Trophoblast cell (in vitro differentiated cells and primary cell): Measurements from ENCODE around the gene QSOX2. TPM values are rescaled to one million over a fixed set of nuclear protein-coding genes. Genes with fewer than 3 reads are reported as not detected.

ENCODE experiments used
- DNase-seq, 2 donors: peaks; one replicate each; pipeline ENCODE4 v3.0.0-alpha.2; 2016
- H2AFZ ChIP-seq: 2 replicates; pipeline ENCODE4 v1.6.1; 2013; ENCODE audit warnings: low read length, moderate library complexity, mild to moderate bottlenecking; ENCODE audit not compliant: insufficient read depth, poor library complexity
- H2AK5ac ChIP-seq: 2 replicates; pipeline ENCODE4 v1.6.1; 2013; ENCODE audit warnings: mild to moderate bottlenecking, low read length
- H2BK120ac ChIP-seq: 2 replicates; pipeline ENCODE4 v1.6.1; 2013; ENCODE audit warnings: low read length, mild to moderate bottlenecking, moderate library complexity; ENCODE audit not compliant: insufficient read depth, poor library complexity
- H2BK12ac ChIP-seq: 2 replicates; pipeline ENCODE4 v1.6.1; 2013; ENCODE audit warnings: mild to moderate bottlenecking, low read length, moderate library complexity
- H2BK5ac ChIP-seq: 2 replicates; pipeline ENCODE4 v1.6.1; 2013; ENCODE audit warnings: low read length, low read depth, moderate library complexity, mild to moderate bottlenecking; ENCODE audit not compliant: poor library complexity
- H3K14ac ChIP-seq: 2 replicates; pipeline ENCODE4 v1.6.1; 2013; ENCODE audit warnings: mild to moderate bottlenecking, low read length
- H3K18ac ChIP-seq: 2 replicates; pipeline ENCODE4 v1.6.1; 2013; ENCODE audit warnings: mild to moderate bottlenecking, low read length
- H3K23ac ChIP-seq: 2 replicates; pipeline ENCODE4 v1.6.1; 2013; ENCODE audit warnings: low read length
- H3K27ac ChIP-seq: 2 replicates; pipeline ENCODE4 v1.5.1; 2013; ENCODE audit warnings: low read depth, mild to moderate bottlenecking, inconsistent platforms, low read length, moderate library complexity
- H3K27me3 ChIP-seq: 2 replicates; pipeline ENCODE4 v1.6.1; 2013; ENCODE audit warnings: inconsistent platforms, mild to moderate bottlenecking, low read length, moderate library complexity; ENCODE audit not compliant: insufficient read depth
- H3K36me3 ChIP-seq, 2 experiments: 1 replicate in 1 of 2; 2 replicates in 1 of 2; pipeline ENCODE4 v1.6.1; 2013; ENCODE audit warnings: low read length in 2 of 2, mild to moderate bottlenecking in 2 of 2, moderate library complexity in 1 of 2; ENCODE audit not compliant: insufficient read depth in 2 of 2, control insufficient read depth in 1 of 2
- H3K4ac ChIP-seq: 2 replicates; pipeline ENCODE4 v1.6.1; 2013; ENCODE audit warnings: low read depth, mild to moderate bottlenecking, low read length, moderate library complexity
- H3K4me1 ChIP-seq, 2 experiments: 1 replicate in 1 of 2; 2 replicates in 1 of 2; pipeline ENCODE4 v1.6.1; 2013; ENCODE audit warnings: low read length in 2 of 2, mild to moderate bottlenecking in 2 of 2, moderate library complexity in 1 of 2; ENCODE audit not compliant: insufficient read depth in 2 of 2, control insufficient read depth in 1 of 2
- H3K4me2 ChIP-seq: 2 replicates; pipeline ENCODE4 v1.6.1; 2013; ENCODE audit warnings: inconsistent platforms, mild to moderate bottlenecking, low read length, moderate library complexity
- H3K4me3 ChIP-seq: 2 replicates; pipeline ENCODE4 v1.5.1; 2013; ENCODE audit warnings: mild to moderate bottlenecking, low read depth, low read length, inconsistent platforms
- H3K79me1 ChIP-seq: one replicate; pipeline ENCODE4 v1.6.1; 2013; ENCODE audit warnings: low read length
- H3K79me2 ChIP-seq: 2 replicates; pipeline ENCODE4 v1.6.1; 2013; ENCODE audit warnings: low read length, mild to moderate bottlenecking; ENCODE audit not compliant: control insufficient read depth, insufficient read depth, poor library complexity
- H3K9ac ChIP-seq: 2 replicates; pipeline ENCODE4 v1.6.1; 2013; ENCODE audit warnings: mild to moderate bottlenecking, low read length
- H3K9me3 ChIP-seq: 2 replicates; pipeline ENCODE4 v1.6.1; 2013; ENCODE audit warnings: low read depth, mild to moderate bottlenecking, control low read depth, inconsistent platforms, low read length; ENCODE audit not compliant: insufficient read depth
- H4K12ac ChIP-seq: 2 replicates; pipeline ENCODE4 v1.6.1; 2013; ENCODE audit warnings: low read depth, mild to moderate bottlenecking, low read length, moderate library complexity
- H4K8ac ChIP-seq: 2 replicates; pipeline ENCODE4 v1.6.1; 2013; ENCODE audit warnings: low read depth, mild to moderate bottlenecking, low read length, moderate library complexity
- H4K91ac ChIP-seq: one replicate; pipeline ENCODE4 v1.6.1; 2013; ENCODE audit warnings: low read depth, mild to moderate bottlenecking, low read length, moderate library complexity
- WGBS: extraction: QIAGEN DNeasy Blood & Tissue Kit; methylation state at CpG from one replicate; pipeline ENCODE4 v1.1.7; 2013; ENCODE audit warnings: missing lambda C conversion rate; ENCODE audit not compliant: insufficient read length, insufficient coverage; ENCODE audit errors: extremely low coverage; 5-methylcytosine and 5-hydroxymethylcytosine counted together
- polyA plus RNA-seq: library from polyadenylated mRNA; stranded (reverse); fragments of 200-250 nt; gene quantifications from 2 replicates; pipeline ENCODE4 v1.2.3, GENCODE V29; 2013

The QSOX2 gene
- polyA plus RNA-seq = 3.9 and 4.3 TPM in 2 replicates

DNA sequence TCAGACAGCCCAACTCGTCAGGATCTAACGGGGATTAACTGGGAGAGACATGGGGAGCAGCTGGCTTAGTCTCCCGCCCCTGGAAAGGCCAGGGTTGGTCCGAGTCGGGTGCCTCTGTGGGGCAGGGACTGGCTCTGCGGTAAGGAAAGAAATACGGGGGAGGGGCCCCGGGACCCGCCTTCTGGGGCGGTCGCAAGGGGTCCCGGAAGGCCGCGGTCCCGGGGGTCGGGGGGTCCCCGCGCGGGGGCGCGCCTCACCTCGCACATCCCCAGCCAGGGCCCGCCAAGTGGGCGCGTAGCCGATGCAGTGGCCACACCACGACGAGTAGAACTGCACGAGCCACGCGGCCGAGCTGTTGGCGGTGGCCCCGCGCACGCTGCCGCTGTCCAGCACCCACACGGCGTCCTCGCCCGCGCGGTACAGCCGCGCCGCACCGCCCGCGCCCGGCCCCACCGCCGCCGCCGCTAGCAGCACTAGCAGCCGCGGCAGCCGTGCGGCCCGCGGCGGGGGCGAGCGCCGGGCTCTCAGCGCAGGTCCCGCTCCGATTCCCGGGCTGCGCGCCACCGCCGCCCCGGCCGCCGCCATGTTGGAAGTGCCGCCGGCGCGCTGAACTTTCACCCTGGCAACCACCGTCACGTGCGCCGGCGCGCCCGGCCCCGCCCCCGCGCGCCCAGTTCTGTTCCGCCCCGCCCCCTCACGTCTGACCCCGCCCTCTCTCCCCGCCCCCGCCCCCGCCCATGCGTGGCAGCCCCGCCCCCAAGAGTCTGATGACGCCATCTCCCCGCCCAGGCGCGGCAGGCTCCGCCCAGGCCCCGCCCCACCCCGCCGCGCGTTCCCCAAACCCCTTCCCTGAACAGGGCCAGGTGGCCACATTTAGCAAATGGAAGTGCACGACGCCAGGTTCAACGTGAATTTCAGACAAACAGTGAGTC lies at the start of gene QSOX2:
TSS of gene QSOX2 (minus strand) at position 594 of the 932 bp plus-strand sequence. CDS start at position 585, 9 bp downstream.
- Histone ChIP-seq H3K79me2 (no peaks in the 10 kb centered on the region), H2AFZ (peak within 1 kb of the TSS; percentile 66), H3K4ac (no peak within 1 kb of the TSS), H3K4me1 (peaks cover 9 to 12% of the 10 kb centered on the region in 2 experiments), H3K27ac (no peak within 1 kb of the TSS), H3K9me3 (no peaks in the 10 kb centered on the region), H3K27me3 (no peaks in the 10 kb centered on the region), H3K79me1 (no peaks in the 10 kb centered on the region), H4K12ac (no peak within 1 kb of the TSS), H4K91ac (peak within 1 kb of the TSS; percentile 26), H3K36me3 (no peaks in the 10 kb centered on the region), H3K14ac (no peak within 1 kb of the TSS), H3K4me2 (peak within 1 kb of the TSS; percentile 81), H4K8ac (peak within 1 kb of the TSS; percentile 70), H3K9ac (peak within 1 kb of the TSS; percentile 64), H2BK12ac (no peak within 1 kb of the TSS), H2BK5ac (no peak within 1 kb of the TSS), H2BK120ac (no peak within 1 kb of the TSS), H2AK5ac (no peak within 1 kb of the TSS), H3K23ac (no peak within 1 kb of the TSS), H3K4me3 (peak within 1 kb of the TSS; percentile 93), H3K18ac (no peak within 1 kb of the TSS)
- no CpG with 5 or more reads among the region's 112 CpGs for WGBS
- DNase-seq = peak; percentile 50 to 75

DNA sequence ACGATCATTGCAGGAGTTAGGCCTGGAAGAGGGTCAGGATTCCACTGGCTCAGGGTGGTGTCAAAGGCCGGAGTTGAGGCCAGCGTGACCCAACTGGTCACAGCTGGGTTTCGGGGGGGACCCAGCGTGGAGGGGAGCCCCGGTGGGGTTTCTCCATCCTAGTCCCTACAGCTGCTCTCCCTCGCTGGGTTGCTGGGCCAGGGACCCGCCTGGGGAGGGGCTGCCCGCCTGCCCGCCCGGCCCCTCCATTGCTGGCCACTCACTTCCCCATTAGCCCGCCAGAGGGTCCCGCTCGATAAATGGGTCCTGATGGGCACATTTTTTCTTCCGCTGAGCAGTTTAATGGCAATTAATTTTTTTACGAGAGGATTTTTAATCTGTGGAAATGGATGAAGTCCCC lies 49.4 kb upstream of the QSOX2 start:
- H3K18ac ChIP-seq = no peak overlapping the region
- no peaks in the 10 kb centered on the region for H3K79me2 ChIP-seq
- WGBS = no CpG with 5 or more reads among the region's 16 CpGs
- no peak overlapping the region for H2BK120ac ChIP-seq
- H3K79me1 ChIP-seq = no peaks in the 10 kb centered on the region
- no peak overlapping the region for H3K27ac ChIP-seq
- H3K4me3 ChIP-seq = no peak overlapping the region
- no peak overlapping the region for H3K4ac ChIP-seq
- DNase-seq = no peak
- H3K9ac ChIP-seq = no peak overlapping the region
- H2BK5ac ChIP-seq = no peak overlapping the region
- no peaks in the 10 kb centered on the region for H3K36me3 ChIP-seq
- no peaks in the 10 kb centered on the region for H3K4me1 ChIP-seq
- no peak overlapping the region for H3K14ac ChIP-seq
- H2AK5ac ChIP-seq = no peak overlapping the region
- no peak overlapping the region for H4K12ac ChIP-seq
- H3K9me3 ChIP-seq = peaks cover 18% of the 10 kb centered on the region
- no peak overlapping the region for H4K91ac ChIP-seq
- H2BK12ac ChIP-seq = no peak overlapping the region
- no peaks in the 10 kb centered on the region for H3K27me3 ChIP-seq
- no peak overlapping the region for H3K23ac ChIP-seq
- no peak overlapping the region for H4K8ac ChIP-seq
- H3K4me2 ChIP-seq = no peak overlapping the region
- no peak overlapping the region for H2AFZ ChIP-seq

DNA sequence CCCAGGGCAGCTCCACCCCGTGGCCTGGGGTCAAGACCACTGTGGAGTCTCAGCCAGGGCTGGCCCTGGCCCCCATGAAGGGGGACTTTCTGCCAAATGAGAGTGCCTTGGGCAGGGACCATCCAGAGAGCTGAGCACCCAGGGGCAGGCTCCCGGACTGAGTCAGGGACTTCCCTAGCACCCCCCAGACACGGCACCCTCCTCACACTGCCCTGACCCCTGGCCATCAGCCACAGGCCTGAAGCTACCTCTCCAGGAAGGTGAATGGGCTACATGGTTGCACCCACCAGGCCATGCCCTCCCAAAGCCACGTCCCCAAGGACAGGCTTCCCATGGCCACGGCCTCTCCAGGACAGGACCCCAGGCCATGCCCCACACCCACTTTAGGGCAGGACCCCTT lies 48.8 kb upstream of the QSOX2 start:
- no peak overlapping the region for H3K9ac ChIP-seq
- no peak overlapping the region for H3K14ac ChIP-seq
- H4K8ac ChIP-seq = no peak overlapping the region
- no peaks in the 10 kb centered on the region for H3K27me3 ChIP-seq
- DNase-seq = no peak
- H2AK5ac ChIP-seq = no peak overlapping the region
- peak overlapping the region; percentile 10 for H3K4me3 ChIP-seq
- no peak overlapping the region for H2BK120ac ChIP-seq
- H4K12ac ChIP-seq = no peak overlapping the region
- H2BK12ac ChIP-seq = no peak overlapping the region
- no peak overlapping the region for H3K23ac ChIP-seq
- H3K18ac ChIP-seq = no peak overlapping the region
- no peaks in the 10 kb centered on the region for H3K36me3 ChIP-seq
- no peak overlapping the region for H3K4ac ChIP-seq
- H3K4me1 ChIP-seq = no peaks in the 10 kb centered on the region
- no peak overlapping the region for H2AFZ ChIP-seq
- no peaks in the 10 kb centered on the region for H3K79me1 ChIP-seq
- H3K79me2 ChIP-seq = no peaks in the 10 kb centered on the region
- H3K9me3 ChIP-seq = peaks cover 18% of the 10 kb centered on the region
- no CpG with 5 or more reads among the region's 5 CpGs for WGBS
- no peak overlapping the region for H4K91ac ChIP-seq
- H3K27ac ChIP-seq = no peak overlapping the region
- no peak overlapping the region for H2BK5ac ChIP-seq
- H3K4me2 ChIP-seq = no peak overlapping the region

DNA sequence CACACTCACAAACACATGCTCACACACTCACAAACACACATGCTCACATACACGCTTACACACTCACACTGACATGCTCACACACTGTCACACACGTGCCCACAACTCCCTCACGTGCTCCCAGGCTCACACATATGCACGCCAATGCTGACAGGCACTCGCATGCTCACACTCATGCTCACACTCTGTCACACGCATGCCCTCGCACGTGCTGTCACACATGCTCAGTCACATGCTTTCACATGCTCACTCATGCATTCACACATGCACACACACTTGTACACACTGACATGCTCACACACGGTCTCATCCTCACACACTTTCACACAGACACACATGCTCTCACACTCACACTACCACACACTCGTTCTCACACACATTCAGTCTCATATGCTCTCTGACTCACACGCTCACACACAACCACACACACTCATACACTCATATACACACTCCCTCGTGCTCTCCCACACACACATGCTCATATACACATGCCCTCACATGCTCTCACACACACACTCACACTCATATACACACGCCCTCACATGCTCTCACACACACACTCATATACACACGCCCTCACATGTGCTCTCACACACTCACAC lies 48.0 kb upstream of the QSOX2 start:
- no peaks in the 10 kb centered on the region for H3K27me3 ChIP-seq
- H2BK12ac ChIP-seq = no peak overlapping the region
- H3K4me2 ChIP-seq = no peak overlapping the region
- no peak for DNase-seq
- no peaks in the 10 kb centered on the region for H3K79me1 ChIP-seq
- peak overlapping the region; percentile 15 for H3K23ac ChIP-seq
- no peak overlapping the region for H3K4ac ChIP-seq
- H4K8ac ChIP-seq = no peak overlapping the region
- no peak overlapping the region for H3K9ac ChIP-seq
- no peak overlapping the region for H2AK5ac ChIP-seq
- no peak overlapping the region for H3K18ac ChIP-seq
- no peak overlapping the region for H4K12ac ChIP-seq
- no peaks in the 10 kb centered on the region for H3K36me3 ChIP-seq
- H3K9me3 ChIP-seq = peaks cover 18% of the 10 kb centered on the region
- no peak overlapping the region for H2BK5ac ChIP-seq
- no peak overlapping the region for H4K91ac ChIP-seq
- no peak overlapping the region for H2BK120ac ChIP-seq
- peaks cover 2 to 3% of the 10 kb centered on the region in 2 experiments for H3K4me1 ChIP-seq
- H3K27ac ChIP-seq = no peak overlapping the region
- H3K4me3 ChIP-seq = peak overlapping the region; percentile 23
- H3K14ac ChIP-seq = no peak overlapping the region
- no peak overlapping the region for H2AFZ ChIP-seq
- H3K79me2 ChIP-seq = no peaks in the 10 kb centered on the region
- 100% methylated on average over 5 of the region's 14 CpGs for WGBS
